Measurements from ENCODE around the gene HUNK. TPM values are rescaled to one million over a fixed set of nuclear protein-coding genes. Genes with fewer than 3 reads are reported as not detected.
A peak's percentile ranks its signal among the peaks of the same experiment; 100 is the strongest.
"Not testable (repeated sequence)": the region's sequence is repeated elsewhere in the genome, so short reads cannot be mapped to it uniquely, and the experiment has no call there.

HUNK gene
- total and polyA plus RNA-seq, 2 experiments from 2014 or later, result 1.6 to 5.1 TPM

GRCh38 chr21:31870472-31871193, 2.2 kb upstream of the HUNK start:
- Histone ChIP-seq H3K9me2 (ENCODE audit: insufficient read depth) (no peaks in the 10 kb centered on the region), H3K79me2 (replicated peaks; ENCODE audit: insufficient read depth) (no peaks in the 10 kb centered on the region), H3K4me1 (ENCODE audit: insufficient read depth) (peaks cover 37% of the 10 kb centered on the region), H3F3A (replicated peaks; ENCODE audit: low read depth) (peaks cover 4% of the 10 kb centered on the region; the same call in 1 of the 2 replicates), H3K27ac (ENCODE audit: low read depth) (no peak overlapping the region), H2AFZ (no peak overlapping the region), H4K20me1 (replicated peaks; ENCODE audit: insufficient read depth) (no peaks in the 10 kb centered on the region), H3K27me3 (ENCODE audit: insufficient read depth) (peaks cover 35% of the 10 kb centered on the region), H3K4me3 (no peak overlapping the region), H3K4me2 (no peak overlapping the region), H3K36me3 (ENCODE audit: insufficient read depth) (no peaks in the 10 kb centered on the region)
- H3K4me1 Mint-ChIP-seq, result peaks cover 24% of the 10 kb centered on the region
- no peak for DNase-seq (ENCODE audit: low spot score)
- TF ChIP-seq ZNF331 (CRISPR knock-in tag; IDR thresholded peaks at IDR 0.05; ENCODE audit: low read depth), result no peak
- TF ChIP-seq NANOG (IDR thresholded peaks at IDR 0.05; ENCODE audit: borderline replicate concordance), result no peak
- TF ChIP-seq, protein P1, sequence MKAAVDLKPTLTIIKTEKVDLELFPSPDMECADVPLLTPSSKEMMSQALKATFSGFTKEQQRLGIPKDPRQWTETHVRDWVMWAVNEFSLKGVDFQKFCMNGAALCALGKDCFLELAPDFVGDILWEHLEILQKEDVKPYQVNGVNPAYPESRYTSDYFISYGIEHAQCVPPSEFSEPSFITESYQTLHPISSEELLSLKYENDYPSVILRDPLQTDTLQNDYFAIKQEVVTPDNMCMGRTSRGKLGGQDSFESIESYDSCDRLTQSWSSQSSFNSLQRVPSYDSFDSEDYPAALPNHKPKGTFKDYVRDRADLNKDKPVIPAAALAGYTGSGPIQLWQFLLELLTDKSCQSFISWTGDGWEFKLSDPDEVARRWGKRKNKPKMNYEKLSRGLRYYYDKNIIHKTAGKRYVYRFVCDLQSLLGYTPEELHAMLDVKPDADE (IDR thresholded peaks at IDR 0.05), result no peak
- no peak for TF ChIP-seq POLR2AphosphoS5 (IDR thresholded peaks at IDR 0.05; ENCODE audit: low read depth)
- TF ChIP-seq ZNF462 (CRISPR knock-in tag; IDR thresholded peaks at IDR 0.05), result no peak
- no peak for TF ChIP-seq ZNF114 (CRISPR knock-in tag; IDR thresholded peaks at IDR 0.05)
- TF ChIP-seq CREB1 (CRISPR knock-in tag; IDR thresholded peaks at IDR 0.05; ENCODE audit: low read depth), result no peak
- H3K36me3 Mint-ChIP-seq (ENCODE audit: low read depth), result peaks cover 5% of the 10 kb centered on the region
- H3K9me3 Mint-ChIP-seq, result peaks cover 7% of the 10 kb centered on the region
- H3K4me3 Mint-ChIP-seq, result no peak overlapping the region
- no peak for ATAC-seq
- H3K27me3 Mint-ChIP-seq (ENCODE audit: insufficient read depth, low read depth, poor library complexity), result peaks cover 31% of the 10 kb centered on the region
- H3K27ac Mint-ChIP-seq, result no peak overlapping the region

DNA sequence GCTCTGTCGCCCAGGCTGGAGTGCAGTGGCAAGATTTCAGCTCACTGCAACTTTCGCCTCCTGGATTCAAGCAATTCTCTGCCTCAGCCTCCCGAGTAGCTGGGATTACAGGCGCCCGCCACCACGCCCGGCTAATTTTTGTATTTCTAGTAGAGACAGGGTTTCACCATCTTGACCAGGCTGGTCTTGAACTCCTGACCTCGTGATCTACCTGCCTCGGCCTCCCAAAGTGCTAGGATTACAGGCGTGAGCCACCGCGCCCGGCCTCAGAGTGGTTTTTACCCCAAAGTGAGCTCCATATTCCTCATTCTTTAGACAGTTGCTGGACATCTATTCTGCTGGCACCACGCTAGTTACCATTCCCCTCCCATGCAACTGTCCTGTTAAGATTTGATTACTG, 1.4 kb upstream of the HUNK start:
- Histone ChIP-seq H3K4me1 (ENCODE audit: insufficient read depth) (peaks cover 42% of the 10 kb centered on the region), H3K4me2 (peak overlapping the region; percentile 78), H3K27me3 (ENCODE audit: insufficient read depth) (peaks cover 42% of the 10 kb centered on the region), H3K4me3 (peak overlapping the region; percentile 85), H2AFZ (peak overlapping the region; percentile 86; the same call in 1 of the 2 replicates)
- H3K79me2 ChIP-seq (replicated peaks; ENCODE audit: insufficient read depth); H3K9me3 Mint-ChIP-seq; ATAC-seq; H3K9me2 ChIP-seq (ENCODE audit: insufficient read depth); H3K27ac ChIP-seq (ENCODE audit: low read depth); H3F3A ChIP-seq (replicated peaks; ENCODE audit: low read depth); H3K36me3 ChIP-seq (ENCODE audit: insufficient read depth); DNase-seq (ENCODE audit: low spot score); H3K27ac Mint-ChIP-seq; H4K20me1 ChIP-seq (replicated peaks; ENCODE audit: insufficient read depth): not testable (repeated sequence)
- Mint-ChIP-seq H3K4me3 (peak overlapping the region; percentile 86), H3K36me3 (ENCODE audit: low read depth) (peaks cover 11% of the 10 kb centered on the region), H3K4me1 (peaks cover 30% of the 10 kb centered on the region), H3K27me3 (ENCODE audit: insufficient read depth, low read depth, poor library complexity) (peaks cover 34% of the 10 kb centered on the region)
